Articular chondrocyte of knee joint (primary cell): ENCODE results near the gene SNAP29. TPM values are rescaled to one million over a fixed set of nuclear protein-coding genes. Genes with fewer than 3 reads are reported as not detected.

Source experiments
- total RNA-seq: library from RNA; depleted of rRNA; stranded (reverse); fragments of >200 nt; gene quantifications from 2 replicates; pipeline ENCODE4 v1.2.3, GENCODE V29; 2012

The SNAP29 gene
- 13.4 and 15.9 TPM in 2 replicates for total RNA-seq

GRCh38 chr22:20858615-20859416 lies at the start of gene SNAP29, which contains the start of gene PI4KA:
Gene SNAP29, plus strand, starts transcription at chr22:20859007. Its CDS starts 104 bp downstream, at chr22:20859111.
Gene PI4KA, minus strand, starts transcription at chr22:20858811. Its CDS starts 86 bp downstream, at chr22:20858725.

GRCh38 chr22:20916916-20917810 lies 58.4 kb downstream of the SNAP29 start, which contains the start of gene CRKL:
Gene CRKL, plus strand, starts transcription at chr22:20917407. Its CDS starts 528 bp downstream, at chr22:20917935.

Other genes starting within 250 kb of the SNAP29 start
- not detected in 2 replicates for gene SERPIND1, start 84.9 kb upstream of the SNAP29 start, total RNA-seq
- 40.6 and 58.7 TPM in 2 replicates for gene PI4KA, start 196 bp upstream of the SNAP29 start, total RNA-seq
- gene CRKL, start 58.4 kb downstream of the SNAP29 start, total RNA-seq: 38.3 and 41.1 TPM in 2 replicates
- gene AIFM3, start 108.2 kb downstream of the SNAP29 start, total RNA-seq: 0.52 and 0.54 TPM in 2 replicates
- gene LZTR1, start 123.3 kb downstream of the SNAP29 start, total RNA-seq: 37.6 and 41.0 TPM in 2 replicates
- 15.9 and 19.1 TPM in 2 replicates for gene THAP7, start 143.1 kb downstream of the SNAP29 start, total RNA-seq
- gene P2RX6, start 156.2 kb downstream of the SNAP29 start, total RNA-seq: 1.8 and 3.1 TPM in 2 replicates
- gene SLC7A4, start 173.6 kb downstream of the SNAP29 start, total RNA-seq: not detected in 2 replicates
- not detected in 2 replicates for gene LRRC74B, start 186.9 kb downstream of the SNAP29 start, total RNA-seq